ENCODE results near the gene ITGA8.
"Not testable (repeated sequence)": the region's sequence is repeated elsewhere in the genome, so short reads cannot be mapped to it uniquely, and the experiment has no call there.

Gene ITGA8

GRCh38 chr10:15510963-15511362, 208.8 kb downstream of the ITGA8 start:
- no peak overlapping the region for H3K4me3 ChIP-seq (ENCODE audit: low read depth, low read length)

GRCh38 chr10:15505329-15505728, 214.4 kb downstream of the ITGA8 start:
- H3K4me3 ChIP-seq (ENCODE audit: low read depth, low read length): no peak overlapping the region

DNA sequence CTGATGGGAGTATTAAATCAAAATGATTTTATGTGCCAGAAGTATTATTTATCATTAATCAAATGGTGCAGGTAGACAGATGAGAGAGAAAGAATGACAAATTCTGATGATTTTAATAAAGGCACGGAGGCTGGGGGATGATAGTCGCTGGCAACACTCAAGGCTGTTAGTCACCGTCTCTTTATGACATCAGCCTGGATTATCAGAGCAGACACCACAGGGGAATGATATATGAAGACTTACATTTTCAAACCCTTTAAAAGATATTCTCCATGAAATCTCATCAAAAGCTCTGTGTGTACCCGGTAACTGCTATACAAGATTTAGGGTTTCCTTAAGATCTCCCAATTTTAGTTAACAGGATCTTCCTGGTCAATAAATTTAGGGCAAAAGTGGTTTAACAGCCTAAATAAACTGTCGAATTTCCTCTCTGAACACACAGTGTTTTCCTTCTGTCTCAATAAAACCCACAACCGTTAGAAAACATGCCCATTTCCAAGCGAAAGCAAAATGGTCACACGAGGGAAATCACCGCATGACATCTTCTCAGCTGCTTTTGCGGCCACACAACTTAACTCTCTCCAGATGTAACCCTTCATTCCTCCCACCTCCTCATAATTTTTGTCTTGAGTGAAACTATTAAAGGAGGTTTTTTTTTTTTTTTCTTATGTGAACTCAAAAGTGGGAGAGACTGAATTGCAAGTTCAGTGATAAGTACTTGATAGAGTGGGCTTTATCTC, 215.5 kb downstream of the ITGA8 start:
- H3K4me3 ChIP-seq (ENCODE audit: low read depth, low read length): no peak overlapping the region

DNA sequence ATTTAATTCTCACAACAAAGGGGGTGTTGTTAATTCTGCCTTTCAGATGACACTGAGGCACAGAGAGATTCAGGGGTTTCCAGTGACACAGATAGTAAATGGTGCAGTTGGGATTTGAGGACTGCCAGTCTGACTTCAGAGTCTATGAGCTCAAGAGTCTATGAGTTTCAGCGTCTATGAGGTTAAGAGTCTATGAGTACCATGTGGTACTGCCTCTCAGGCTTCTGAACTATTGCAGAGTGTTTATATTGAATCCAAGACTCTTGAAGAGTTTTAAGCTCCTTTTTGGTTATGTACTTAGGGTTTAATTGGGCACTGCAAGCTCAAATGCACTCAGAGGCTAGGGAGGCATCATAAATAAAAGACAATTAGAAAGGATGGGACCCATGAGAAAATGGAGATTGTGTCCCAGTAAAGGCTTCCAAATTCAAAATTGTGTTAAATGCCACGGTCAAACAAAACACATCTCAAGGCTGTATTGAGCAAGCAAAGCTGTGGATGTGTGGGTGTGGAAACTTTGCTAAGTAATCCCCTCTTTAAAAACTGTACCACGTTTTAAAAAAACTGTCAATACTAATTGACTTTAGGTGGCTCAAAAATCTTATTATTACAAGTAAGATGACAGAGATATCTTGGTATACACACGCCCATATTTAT, 224.7 kb downstream of the ITGA8 start:
- H3K4me3 ChIP-seq (ENCODE audit: low read depth, low read length): no peak overlapping the region

GRCh38 chr10:15491856-15492642, 227.7 kb downstream of the ITGA8 start:
- H3K4me3 ChIP-seq (ENCODE audit: low read depth, low read length): no peak overlapping the region

DNA sequence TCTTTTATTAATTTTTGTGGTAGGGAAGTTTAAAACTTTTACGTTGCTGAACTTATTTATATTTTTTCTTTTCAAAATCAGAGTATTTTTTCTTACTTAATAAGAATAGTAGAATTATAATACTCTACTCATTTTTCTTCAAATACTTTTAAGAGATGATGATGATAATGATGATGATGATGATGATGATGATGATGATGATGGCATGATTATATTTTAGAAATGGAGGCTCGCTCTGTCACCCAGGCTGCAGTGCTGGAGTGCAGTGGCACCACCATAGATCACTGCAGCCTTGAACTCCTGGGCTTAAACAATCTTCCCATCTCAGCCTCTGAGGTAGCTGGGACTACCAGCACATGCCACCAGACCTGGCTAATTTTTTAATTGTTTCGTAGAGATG, 230.3 kb downstream of the ITGA8 start:
- H3K4me3 ChIP-seq (ENCODE audit: low read depth, low read length): no peak overlapping the region

DNA sequence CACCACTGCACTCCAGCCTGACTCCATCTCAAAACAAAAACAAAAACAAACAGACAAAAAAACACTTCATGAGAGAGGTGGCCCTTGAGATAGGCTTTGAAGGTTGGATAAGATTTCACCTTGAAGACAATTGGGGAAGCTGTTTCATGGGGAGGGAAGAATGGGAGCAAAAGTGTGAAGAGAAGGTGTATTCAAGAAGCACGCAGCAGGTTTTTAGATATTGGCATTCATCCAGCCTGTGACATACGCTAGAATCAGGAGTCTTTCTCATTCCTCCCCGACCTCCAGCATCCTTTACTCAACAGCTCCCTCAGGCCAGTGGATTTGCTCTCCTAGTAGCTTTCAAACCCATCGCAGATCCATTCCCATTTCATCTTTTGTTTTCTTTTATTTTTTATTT, 232.3 kb downstream of the ITGA8 start:
- H3K4me3 ChIP-seq (ENCODE audit: low read depth, low read length): no peak overlapping the region

DNA sequence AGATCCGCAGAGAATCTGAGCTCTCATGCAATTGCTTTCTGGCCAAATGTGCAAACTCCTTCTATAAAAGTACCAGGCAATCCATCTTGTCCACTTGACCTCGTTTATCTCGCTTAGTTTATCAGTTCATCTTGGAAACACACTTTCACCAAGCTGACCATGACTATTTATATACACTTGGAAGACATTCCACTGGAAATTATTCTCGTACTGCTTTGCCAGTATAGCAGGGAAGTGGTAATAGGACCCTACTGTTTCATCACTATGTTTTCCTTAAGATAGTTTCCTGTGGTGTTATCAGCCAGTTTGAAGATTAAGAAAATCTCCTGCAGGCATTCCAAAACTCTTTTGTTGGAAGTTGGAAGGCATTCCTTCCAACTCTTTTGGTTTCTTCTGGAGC, 233.3 kb downstream of the ITGA8 start:
- H3K4me3 ChIP-seq (ENCODE audit: low read depth, low read length): no peak overlapping the region

GRCh38 chr10:15485684-15486316, 233.9 kb downstream of the ITGA8 start:
- no peak overlapping the region for H3K4me3 ChIP-seq (ENCODE audit: low read depth, low read length)

DNA sequence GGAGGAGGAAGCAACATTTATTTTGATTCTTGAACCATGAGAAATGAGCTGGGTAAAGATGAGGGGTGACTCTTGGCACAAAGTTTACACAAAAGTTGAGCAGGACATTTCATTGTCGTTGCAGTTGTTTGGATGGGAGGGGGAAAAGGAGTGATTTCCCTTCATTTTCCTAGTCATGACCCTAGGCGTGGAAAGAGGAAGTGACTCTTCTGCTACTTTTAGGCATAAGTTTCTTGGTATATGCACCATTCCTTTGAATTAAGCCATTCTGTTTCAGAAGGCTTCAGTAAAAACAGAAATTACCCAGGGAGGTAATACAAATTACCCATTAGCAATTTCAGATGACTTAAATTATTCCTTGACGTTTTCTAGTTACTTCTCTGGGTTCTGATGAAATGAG, 234.7 kb downstream of the ITGA8 start:
- no peak overlapping the region for H3K4me3 ChIP-seq (ENCODE audit: low read depth, low read length)

DNA sequence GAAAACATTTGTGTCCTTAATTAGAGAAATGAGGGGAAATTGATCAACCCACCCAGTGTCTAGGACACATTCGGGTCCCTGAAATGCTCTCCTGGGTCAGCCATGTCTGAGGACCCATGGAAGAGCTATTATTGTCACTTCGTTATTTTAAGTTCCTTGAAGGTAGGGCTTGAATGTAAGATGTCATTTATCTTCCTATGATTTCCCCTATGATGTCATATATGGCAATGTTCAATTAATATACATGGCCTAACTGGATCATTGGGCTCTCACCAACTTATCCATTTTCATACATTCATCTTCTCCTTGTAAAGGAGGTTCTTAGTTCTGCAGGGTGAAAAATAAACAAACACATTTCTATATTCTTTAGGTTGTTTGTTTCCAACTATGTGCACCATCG, 235.6 kb downstream of the ITGA8 start:
- no peak overlapping the region for H3K4me3 ChIP-seq (ENCODE audit: low read depth, low read length)

GRCh38 chr10:15483215-15484075, 236.3 kb downstream of the ITGA8 start:
- no peak overlapping the region for H3K4me3 ChIP-seq (ENCODE audit: low read depth, low read length)

GRCh38 chr10:15482156-15482555, 237.6 kb downstream of the ITGA8 start:
- no peak overlapping the region for H3K4me3 ChIP-seq (ENCODE audit: low read depth, low read length)

DNA sequence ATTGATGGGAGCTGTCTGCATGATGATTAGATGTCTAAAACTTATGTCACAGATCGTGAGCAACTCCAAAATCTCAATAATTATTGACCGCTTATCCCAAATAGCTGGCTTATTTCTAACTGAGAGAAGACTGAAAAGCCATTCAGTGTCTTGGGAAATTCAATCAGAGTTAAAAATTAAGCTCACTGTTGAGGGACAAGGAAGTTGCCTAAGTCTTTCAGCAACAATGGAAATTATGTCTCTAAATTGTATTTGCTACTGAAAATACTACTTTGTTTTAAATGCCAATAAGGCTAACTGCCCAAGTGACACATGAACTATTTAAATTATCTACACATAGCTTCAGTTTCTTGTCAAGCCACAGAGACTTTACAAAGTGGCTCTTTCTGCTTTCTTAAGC, 240.8 kb downstream of the ITGA8 start:
- no peak overlapping the region for H3K4me3 ChIP-seq (ENCODE audit: low read depth, low read length)

DNA sequence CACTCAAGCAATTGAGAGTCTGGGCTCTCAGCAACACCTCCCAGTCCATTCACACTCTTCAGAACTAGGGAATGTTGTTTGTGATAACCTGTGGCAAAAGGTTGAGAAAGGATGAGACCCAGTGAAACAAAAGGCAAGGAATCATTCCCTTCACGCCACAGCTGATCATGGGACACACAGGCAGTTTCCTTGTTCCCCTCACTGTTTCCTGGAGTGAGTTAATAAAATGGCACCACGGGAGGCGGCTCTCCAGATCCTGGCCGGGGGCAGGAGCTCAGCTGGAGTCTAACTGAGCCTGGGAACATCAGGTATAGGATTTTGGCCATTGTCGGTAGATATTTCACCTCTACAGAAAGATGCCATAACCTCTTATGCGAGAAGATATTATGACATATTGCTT, 241.3 kb downstream of the ITGA8 start:
- H3K4me3 ChIP-seq (ENCODE audit: low read depth, low read length): no peak overlapping the region

DNA sequence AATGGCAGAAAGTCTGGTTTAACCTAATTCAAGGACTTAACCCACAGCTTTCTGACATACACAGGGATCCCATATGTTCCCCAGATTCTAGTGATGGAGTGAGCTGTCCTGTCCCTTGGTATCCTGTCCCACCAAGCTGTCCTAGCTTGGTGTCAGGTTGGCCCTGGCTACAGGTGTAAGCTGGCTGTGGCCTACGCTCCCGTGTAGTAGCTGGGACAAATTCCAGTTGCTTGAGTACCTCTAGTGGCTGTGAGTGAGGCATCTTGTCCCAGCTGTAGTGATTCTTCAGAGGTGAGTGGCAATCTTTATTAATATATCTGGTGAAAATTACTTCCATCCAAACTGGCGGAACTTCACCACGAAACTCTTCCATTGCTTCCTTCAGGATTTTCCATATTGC, 243.4 kb downstream of the ITGA8 start:
- H3K4me3 ChIP-seq (ENCODE audit: low read depth, low read length): no peak overlapping the region

GRCh38 chr10:15475439-15475838, 244.3 kb downstream of the ITGA8 start:
- H3K4me3 ChIP-seq (ENCODE audit: low read depth, low read length): not testable (repeated sequence)

GRCh38 chr10:15474671-15475070, 245.1 kb downstream of the ITGA8 start:
- H3K4me3 ChIP-seq (ENCODE audit: low read depth, low read length): no peak overlapping the region

DNA sequence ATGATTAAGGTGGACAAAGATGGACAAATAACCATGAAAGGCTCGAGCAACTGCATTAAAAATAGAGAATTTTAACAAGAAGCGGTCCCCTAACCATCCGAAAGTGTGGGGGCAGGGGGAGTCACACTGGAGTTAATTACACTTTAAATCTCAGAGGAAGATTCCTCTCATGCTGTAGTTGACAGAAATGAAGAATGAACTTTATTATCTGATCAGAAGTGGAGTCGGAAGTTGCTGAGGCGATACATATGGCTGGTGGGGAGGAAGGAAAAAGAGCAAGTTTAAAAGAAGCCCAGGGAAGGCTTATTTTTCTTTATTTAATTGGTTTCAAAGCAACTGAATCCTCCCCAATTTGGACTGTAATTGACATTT, 246.3 kb downstream of the ITGA8 start:
- H3K4me3 ChIP-seq (ENCODE audit: low read depth, low read length): no peak overlapping the region
